HFF-Myc (cell line): ENCODE measurements around the gene RING1.

ENCODE experiments used
- DNase-seq: peaks from one replicate; pipeline ENCODE4 v3.0.0-alpha.2; 2011; ENCODE audit warnings: low read depth; ENCODE audit errors: extremely low read depth
- H3K4me3 ChIP-seq: replicated peaks from 2 replicates; pipeline ENCODE4 v1.5.1; 2011; ENCODE audit warnings: low read depth, mild to moderate bottlenecking, control low read depth, low read length
- CTCF ChIP-seq: IDR thresholded peaks from 2 replicates; pipeline ENCODE4 v1.5.1; 2012; ENCODE audit warnings: mild to moderate bottlenecking, low read depth, low read length, control low read depth; ENCODE audit errors: missing control alignments

The RING1 gene

GRCh38 chr6:33235221-33235634, 26.9 kb downstream of the RING1 start:
- no peak for TF ChIP-seq CTCF
- no peak overlapping the region for H3K4me3 ChIP-seq
- no peak for DNase-seq

GRCh38 chr6:33236328-33236727, 28.0 kb downstream of the RING1 start:
- no peak for TF ChIP-seq CTCF
- no peak overlapping the region for H3K4me3 ChIP-seq
- DNase-seq = no peak

- DNase-seq = no peak
- no peak for TF ChIP-seq CTCF
- H3K4me3 ChIP-seq = no peak overlapping the region
Measured at GRCh38 chr6:33236852-33237251, 28.6 kb downstream of the RING1 start.

GRCh38 chr6:33237741-33238140, 29.4 kb downstream of the RING1 start:
- H3K4me3 ChIP-seq = no peak overlapping the region
- no peak for DNase-seq
- TF ChIP-seq CTCF = no peak

GRCh38 chr6:33241968-33242367, 33.7 kb downstream of the RING1 start:
- no peak for TF ChIP-seq CTCF
- no peak for DNase-seq
- no peak overlapping the region for H3K4me3 ChIP-seq

- H3K4me3 ChIP-seq = no peak overlapping the region
- TF ChIP-seq CTCF = no peak
Measured at GRCh38 chr6:33243476-33243875, 35.2 kb downstream of the RING1 start.

GRCh38 chr6:33247977-33248642, 39.8 kb downstream of the RING1 start:
- DNase-seq = peak; percentile 77
- peak; percentile 83 for TF ChIP-seq CTCF
- H3K4me3 ChIP-seq = peak overlapping the region; percentile 59

More at GRCh38 chr6:33243476-33243875, 35.2 kb downstream of the RING1 start:
- DNase-seq = no peak
